HG03060 (cell line): Measurements from ENCODE around the gene DNHD1.

Experiments
- ATAC-seq: cut with Tn5 transposase; IDR thresholded peaks from one replicate; pipeline ENCODE4 v1.9.1; 2021; ENCODE audit warnings: low read depth, moderate number of reproducible peaks; ENCODE audit not compliant: unreplicated experiment

The DNHD1 gene

GRCh38 chr11:6557761-6558674, 60.9 kb downstream of the DNHD1 start:
- no peak for ATAC-seq

- ATAC-seq, result no peak
These were observed 62.3 kb downstream of the DNHD1 start for GRCh38 chr11:6559369-6559768.

- ATAC-seq, result no peak
These were observed 64.2 kb downstream of the DNHD1 start for GRCh38 chr11:6561288-6561687.

- no peak for ATAC-seq
These were observed 66.1 kb downstream of the DNHD1 start for GRCh38 chr11:6563121-6563619.

- no peak for ATAC-seq
These were observed 66.6 kb downstream of the DNHD1 start for GRCh38 chr11:6563667-6564066.

GRCh38 chr11:6565325-6565724, 68.2 kb downstream of the DNHD1 start:
- no peak for ATAC-seq

GRCh38 chr11:6565988-6566703, 69.1 kb downstream of the DNHD1 start:
- no peak for ATAC-seq

- no peak for ATAC-seq
These were observed 69.8 kb downstream of the DNHD1 start for GRCh38 chr11:6566704-6567370.

- ATAC-seq, result no peak
These were observed 70.3 kb downstream of the DNHD1 start for GRCh38 chr11:6567371-6567745.

- ATAC-seq, result no peak
These were observed 71.3 kb downstream of the DNHD1 start for GRCh38 chr11:6568191-6568918.

- no peak for ATAC-seq
These were observed 72.6 kb downstream of the DNHD1 start for GRCh38 chr11:6569706-6570105.

GRCh38 chr11:6570691-6571427, 73.8 kb downstream of the DNHD1 start:
- ATAC-seq, result no peak

GRCh38 chr11:6571434-6572008, 74.4 kb downstream of the DNHD1 start:
- no peak for ATAC-seq

GRCh38 chr11:6572215-6572614, 75.1 kb downstream of the DNHD1 start:
- ATAC-seq, result no peak

- ATAC-seq, result no peak
These were observed 78.0 kb downstream of the DNHD1 start for GRCh38 chr11:6574816-6575715.

GRCh38 chr11:6576471-6577373, 79.6 kb downstream of the DNHD1 start:
- no peak for ATAC-seq

- no peak for ATAC-seq
These were observed 81.1 kb downstream of the DNHD1 start for GRCh38 chr11:6578134-6578533.
